NOMO-1 (cell line): ENCODE measurements around the gene GSTT4.
A peak's percentile ranks its signal among the peaks of the same experiment; 100 is the strongest.
"Not testable (repeated sequence)": the region's sequence is repeated elsewhere in the genome, so short reads cannot be mapped to it uniquely, and the experiment has no call there.

ENCODE experiments used
- DNase-seq, 2 experiments: peaks; one replicate each; lab custom pipeline; 2025; ENCODE audit not compliant: unreplicated experiment in 2 of 2; lab: John Stamatoyannopoulos, UW

The GSTT4 gene

DNA sequence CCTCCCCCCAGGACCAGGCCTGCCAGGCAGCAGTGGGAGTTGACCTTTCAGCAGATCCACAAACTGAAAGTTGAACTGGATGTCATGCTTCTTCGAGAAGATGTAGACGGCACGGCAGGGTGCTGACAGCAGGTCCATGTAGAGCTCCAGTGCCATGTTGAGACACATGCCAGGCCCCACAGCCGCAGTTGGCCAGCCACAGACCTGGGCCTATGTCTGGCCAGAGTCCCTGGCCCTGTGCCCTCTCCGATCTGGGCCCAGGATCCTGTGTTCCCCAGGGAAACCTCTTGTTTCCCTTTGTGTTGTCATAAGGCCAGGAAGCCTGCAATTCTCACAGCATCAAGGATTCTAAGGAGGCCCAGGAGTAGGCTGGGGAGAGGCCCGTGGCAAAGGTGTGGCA lies at the start of gene GSTT4:
GSTT4 (minus strand) TSS at position 253 of the 400 bp plus-strand sequence; CDS start at position 156, 97 bp downstream.
- no peak for DNase-seq

DNA sequence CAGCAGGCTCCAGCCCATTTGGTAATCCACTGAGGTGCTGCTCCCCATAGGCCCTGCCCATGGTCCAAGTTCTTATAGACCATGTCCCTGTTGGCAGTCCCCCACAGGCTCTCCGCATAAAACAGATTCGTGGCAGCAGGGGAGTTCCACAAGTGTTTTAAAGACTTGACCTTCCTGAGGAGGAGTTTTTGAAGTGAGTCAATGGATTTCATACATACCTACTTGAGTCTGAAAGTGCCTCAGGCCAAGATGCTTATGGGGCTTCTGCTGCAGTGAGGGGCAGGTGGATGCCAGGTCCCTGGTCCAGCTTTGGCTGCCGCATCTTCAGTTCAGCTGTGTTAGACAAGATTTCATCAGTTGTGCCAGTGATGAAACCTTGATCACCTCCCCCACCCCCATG lies 49.1 kb upstream of the GSTT4 start:
- no peak for DNase-seq

DNA sequence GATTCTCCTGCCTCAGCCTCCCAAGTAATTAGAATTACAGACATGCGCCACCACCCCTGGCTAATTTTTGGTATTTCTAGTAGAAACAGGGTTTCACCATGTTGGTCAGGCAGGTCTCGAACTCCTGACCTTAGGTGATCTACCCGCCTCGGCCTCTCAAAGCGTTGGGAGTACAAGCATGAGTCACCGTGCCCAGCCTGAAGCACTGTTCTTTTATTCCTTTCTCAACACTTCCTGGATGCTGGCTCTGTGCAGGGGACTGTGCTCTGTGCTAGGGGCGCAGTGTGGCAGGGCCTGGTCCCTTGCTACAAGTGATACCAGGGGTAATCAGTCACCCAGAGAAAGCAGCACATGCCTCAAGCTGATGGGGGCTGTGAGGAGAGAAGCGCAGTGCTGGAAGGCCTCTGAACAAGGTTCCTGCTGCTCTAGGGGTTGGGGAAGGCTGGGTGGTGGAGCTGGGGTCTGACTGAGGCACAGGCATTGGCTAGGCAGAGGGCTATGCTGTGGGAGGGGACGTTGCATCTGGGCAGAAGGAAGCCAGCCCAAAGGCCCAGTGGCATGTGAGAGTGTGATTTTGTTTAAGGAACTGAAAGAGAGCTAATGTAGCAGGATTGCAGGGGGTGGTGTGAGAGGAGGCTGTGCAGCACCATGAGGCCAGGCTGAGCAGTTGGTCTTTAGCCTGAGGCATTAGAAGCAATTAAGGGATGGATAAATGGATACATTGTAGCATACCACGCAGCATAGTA lies 48.4 kb upstream of the GSTT4 start:
- DNase-seq: peak; percentile 45 to 56

- DNase-seq: no peak
Observed at GRCh38 chr22:24051568-24051967, 46.3 kb upstream of the GSTT4 start.

GRCh38 chr22:24051028-24051427 lies 45.8 kb upstream of the GSTT4 start:
- no peak for DNase-seq

DNA sequence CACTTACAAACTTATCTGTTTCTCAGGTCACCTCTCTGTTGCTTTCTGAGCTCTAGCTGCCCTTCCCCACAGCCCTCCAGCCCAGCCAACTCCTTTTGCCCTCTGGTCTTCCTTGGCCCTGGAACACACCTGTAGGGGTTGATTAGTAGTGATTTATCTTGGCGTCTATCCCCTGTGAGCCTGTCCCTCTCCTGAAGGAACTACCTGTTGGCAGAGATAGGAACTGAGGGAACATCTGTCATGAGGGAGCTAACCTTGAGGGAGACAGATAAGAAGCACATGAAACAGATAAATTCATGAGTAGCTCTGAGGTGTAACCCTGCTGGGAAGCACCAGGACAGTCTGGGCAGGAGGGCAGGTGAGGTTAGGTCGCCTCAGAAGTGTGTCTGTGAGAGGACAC lies 44.7 kb upstream of the GSTT4 start:
- no peak for DNase-seq

DNA sequence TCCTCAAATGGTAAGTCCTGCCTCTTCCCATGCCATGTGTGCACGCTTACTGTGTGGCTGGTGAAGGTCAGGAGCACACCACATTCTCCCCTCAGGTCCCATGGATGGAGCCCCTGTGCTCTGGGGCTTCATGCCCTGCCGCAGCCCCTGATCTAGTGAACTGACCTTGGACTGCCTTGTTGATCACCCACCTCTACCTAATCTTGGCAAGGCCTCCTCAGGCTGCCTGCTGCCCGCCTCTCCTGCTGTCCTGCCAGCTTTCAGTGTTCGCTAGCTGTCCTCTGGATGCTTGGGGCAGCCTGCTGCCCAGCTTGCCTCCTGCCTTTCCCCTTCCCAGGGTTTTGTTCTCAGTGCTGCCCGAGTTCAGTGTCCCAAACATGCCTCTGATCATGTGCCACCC lies 44.0 kb upstream of the GSTT4 start:
- DNase-seq: no peak

- DNase-seq: no peak
Observed at GRCh38 chr22:24046024-24046423, 40.8 kb upstream of the GSTT4 start.

DNA sequence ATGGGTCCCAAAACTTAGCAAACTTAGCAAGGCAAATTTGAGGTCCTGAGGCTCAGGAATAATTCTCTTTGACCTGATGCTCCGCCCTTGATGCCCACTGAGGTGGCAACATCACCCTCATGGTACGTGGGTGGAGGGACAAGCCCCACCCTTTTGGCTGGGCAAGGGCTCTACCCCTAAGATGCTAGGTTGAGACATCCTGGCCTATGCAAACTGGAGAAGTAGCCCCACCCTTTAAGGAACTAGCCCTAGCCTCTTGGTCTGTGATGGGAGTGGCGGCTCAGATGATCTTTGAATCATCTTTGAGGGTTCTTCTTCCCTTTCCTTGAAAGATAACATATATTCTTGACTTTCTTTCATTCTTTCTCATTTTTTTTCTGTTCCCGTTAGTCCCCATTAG lies 38.7 kb upstream of the GSTT4 start:
- peak; percentile 1 to 30 for DNase-seq

DNA sequence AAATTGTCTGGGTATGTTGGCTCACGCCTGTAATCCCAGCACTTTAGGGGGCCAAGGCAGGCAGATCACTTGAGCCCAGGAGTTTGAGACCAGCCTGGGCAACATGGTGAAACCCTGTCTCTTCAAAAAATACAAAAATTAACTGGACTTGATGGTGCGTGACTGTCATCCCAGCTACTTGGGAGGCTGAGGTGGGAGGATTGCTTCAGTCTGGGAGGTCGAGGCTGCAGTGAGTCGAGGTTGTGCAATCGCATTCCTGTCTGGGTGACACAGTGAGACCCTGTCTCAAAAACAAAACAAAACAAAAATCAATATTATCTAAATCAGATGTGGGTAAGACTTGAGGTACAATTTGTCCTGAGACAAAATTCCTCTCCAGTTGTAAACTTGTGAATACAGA lies 38.2 kb upstream of the GSTT4 start:
- not testable (repeated sequence) for DNase-seq

DNA sequence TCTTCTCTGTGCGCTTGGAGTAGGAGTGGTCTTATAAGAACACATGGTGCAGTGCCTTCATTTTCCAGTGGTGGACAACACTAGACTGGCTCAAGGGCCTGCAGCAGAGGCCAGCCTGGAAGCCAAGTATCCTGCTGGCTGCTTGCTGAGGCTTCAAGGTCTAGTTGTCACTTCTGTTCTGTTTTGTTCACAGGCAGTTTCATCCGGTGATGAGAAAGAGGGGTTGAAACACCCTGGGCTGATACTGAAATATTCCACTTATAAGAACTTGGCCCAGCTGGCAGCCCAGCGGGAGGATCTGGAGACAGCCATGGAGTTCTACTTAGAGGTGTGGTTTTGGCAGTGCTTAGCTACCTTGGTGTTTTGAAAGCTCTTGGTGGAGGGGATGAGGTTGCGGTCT lies 35.7 kb upstream of the GSTT4 start:
- DNase-seq: no peak

DNA sequence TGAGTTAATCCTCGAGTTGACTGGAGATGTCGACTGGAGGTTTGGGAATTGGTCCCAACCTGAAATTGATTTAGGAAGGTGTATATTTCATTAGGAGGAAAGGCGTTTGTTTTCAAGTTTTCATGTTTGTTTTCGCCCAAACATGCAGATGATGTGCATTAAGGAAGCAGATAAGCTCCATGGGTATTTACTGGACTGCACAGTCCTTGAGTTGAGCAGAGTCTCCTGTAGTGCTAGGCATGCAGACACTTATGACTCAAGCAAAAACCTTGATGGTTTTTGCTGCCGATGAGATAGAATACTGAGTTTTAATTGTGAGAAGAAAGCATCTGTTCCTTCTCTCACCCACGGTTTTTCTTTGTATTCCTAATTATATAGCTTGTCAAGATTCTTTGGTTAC lies 33.8 kb upstream of the GSTT4 start:
- no peak for DNase-seq

DNA sequence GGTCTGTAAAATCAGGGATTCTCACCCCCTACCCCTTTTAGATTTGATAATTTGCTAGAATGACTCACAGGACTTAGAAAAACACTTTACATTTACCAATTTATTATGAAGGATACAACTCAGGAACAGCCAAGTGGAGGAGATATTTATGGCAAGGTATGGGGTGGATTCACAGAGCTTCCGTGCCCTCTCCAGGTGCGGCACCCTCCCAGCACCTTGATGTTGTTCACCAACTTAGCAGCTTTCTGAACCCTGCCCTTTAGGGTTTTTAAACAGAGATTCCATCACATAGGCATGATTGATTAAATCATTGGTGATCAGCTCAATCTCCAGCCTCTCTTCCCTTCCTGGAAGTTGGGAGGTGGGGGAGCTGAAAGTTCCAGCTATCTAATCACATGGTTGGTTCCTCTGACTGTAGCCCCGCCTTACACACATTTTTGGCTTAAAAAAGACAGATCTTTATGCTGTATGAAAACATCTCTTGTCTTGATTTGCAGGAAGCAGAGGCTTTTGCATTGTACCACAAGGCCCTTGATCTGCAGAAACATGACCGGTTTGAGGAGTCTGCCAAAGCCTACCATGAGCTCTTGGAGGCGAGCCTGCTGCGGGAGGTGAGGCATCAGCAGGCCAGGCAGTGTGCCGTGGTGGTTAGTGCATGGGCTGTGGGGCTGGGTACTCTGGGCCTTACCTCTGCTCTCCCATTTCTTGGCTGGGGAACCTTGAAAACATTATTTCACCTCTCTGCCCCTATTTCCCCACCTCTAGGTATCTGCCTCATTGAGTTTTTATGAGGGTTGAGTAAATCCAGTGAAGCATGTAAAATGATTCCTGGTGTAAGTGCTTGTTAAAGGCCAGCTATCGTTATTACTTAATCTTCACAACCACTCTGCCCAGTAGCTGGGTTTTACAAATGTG lies 32.9 kb upstream of the GSTT4 start:
- DNase-seq: no peak

DNA sequence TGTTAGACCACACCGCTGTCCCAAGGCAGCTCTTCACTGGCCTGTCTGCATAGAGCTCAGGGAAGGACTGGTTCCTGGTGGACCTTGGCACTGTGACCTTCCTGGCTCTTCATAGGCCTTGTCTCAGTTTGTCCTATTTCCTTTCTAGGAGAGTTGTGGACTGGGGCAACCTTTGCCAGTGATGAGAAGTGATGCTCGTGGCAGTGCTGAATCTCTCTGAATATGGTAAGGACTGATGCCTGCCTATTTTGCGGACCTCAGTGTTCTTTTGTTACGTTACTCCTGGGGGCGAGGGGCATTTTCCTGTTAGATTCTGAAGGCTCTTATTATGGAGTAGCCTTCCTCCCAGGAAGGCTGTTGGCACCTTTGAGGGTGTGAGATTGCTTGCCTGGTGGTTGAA lies 30.0 kb upstream of the GSTT4 start:
- no peak for DNase-seq

GRCh38 chr22:24033731-24034130 lies 28.5 kb upstream of the GSTT4 start:
- DNase-seq: no peak

- no peak for DNase-seq
Observed at GRCh38 chr22:24030186-24030702, 25.0 kb upstream of the GSTT4 start.

GRCh38 chr22:24029304-24029703 lies 24.1 kb upstream of the GSTT4 start:
- DNase-seq: no peak

DNA sequence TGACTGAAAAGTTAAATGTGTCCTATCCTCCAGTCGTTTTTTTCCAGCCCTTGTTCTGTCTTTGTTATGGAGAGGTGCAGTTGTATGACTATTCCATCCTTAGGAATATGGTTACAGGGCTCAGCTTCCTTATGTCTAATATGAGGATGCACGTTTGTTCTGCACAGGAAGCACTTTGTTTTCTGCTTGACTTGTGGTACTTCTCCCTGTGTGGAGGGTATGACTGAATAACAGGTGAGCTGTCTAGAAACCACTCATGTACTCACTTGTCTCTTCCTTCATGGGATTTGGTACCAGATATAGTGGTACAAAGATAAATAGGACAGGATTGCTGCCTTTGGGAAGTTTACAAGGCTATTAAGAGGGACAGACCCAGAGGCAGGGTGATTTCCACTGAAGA lies 23.3 kb upstream of the GSTT4 start:
- no peak for DNase-seq

GRCh38 chr22:24027991-24028390 lies 22.7 kb upstream of the GSTT4 start:
- DNase-seq: no peak

DNA sequence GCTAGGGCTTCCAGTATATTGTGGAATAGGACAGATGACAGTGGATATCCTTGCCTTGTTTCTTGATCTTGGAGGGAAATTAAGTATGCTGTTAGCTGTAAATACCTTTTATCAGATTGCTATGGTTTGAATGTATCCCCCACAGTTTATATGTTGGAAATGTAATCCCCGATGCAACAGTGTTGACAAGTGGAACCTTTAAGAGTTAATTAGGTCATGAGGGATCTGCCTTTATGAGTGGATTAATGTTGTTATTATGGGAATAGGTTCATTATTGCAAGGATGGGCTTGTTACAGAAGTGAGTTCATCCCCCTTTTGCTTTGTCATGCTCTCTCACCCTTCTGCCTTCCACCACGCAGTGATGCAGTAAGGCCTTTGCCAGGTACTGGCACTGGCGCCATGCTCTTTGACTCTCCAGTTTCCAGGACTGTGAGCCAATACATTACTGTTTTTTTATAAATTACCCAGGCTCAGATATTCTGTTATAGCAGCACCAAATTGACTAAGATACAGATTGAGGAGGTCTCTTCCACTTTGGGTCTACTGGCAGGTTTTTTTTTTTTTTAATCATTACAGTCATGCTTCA lies 22.2 kb upstream of the GSTT4 start:
- DNase-seq: no peak

DNA sequence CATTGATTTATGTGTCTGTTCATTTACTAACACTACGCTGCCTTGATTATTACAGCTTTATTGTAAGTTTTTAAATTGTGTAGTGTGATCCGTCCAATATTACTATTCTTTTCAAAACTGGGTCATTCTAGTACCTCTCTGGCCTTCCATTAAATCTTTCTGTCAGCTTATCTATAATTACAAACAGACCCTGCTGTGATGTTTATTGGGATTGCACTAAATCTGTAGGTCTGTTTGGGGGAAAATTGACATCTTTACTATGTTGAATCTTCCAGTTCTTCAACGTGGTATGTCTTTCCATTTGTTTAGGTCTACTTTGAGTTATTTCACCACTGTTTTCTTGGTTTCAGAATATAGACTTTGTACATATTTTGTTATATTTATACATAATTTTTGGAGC lies 21.5 kb upstream of the GSTT4 start:
- DNase-seq: no peak
